ENCODE data around the gene HLCS.

The HLCS gene

DNA sequence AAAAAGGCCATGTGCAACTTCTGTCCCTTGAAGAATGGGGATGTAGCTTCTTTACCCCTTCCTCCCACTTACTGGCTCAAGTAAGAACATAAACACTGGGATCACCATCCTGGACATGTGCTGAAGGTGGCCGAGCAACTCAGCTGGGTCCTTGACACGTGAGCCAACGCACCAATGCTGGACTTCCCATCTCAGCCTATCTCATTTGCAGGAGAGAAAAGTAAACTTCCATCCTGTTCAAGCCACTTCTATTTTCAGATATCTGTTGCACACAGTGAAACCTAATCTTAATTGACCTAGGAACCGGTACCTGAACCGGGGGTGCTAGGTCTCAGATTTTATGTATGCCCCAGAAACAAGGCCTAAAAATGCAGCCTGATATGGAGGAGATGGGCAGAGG is 75.3 kb downstream of the HLCS start:
- Histone ChIP-seq H3F3A (ENCODE audit: low read depth) (no peaks in the 10 kb centered on the region), H3K9me3 (ENCODE audit: insufficient read depth, low read depth, low read length) (no peaks in the 10 kb centered on the region), H3K9ac (ENCODE audit: low read depth, low read length, poor library complexity, severe bottlenecking) (no peak overlapping the region), H3K79me2 (ENCODE audit: insufficient read depth, low read length) (no peaks in the 10 kb centered on the region), H3K27me3 (ENCODE audit: insufficient read depth, low read length, poor library complexity, severe bottlenecking) (no peaks in the 10 kb centered on the region), H3K4me3 (ENCODE audit: low read length, poor library complexity, severe bottlenecking) (no peak overlapping the region), H3K36me3 (ENCODE audit: insufficient read depth, low read length) (peaks cover 19% of the 10 kb centered on the region; the same call in 1 of the 2 replicates), H2AFZ (ENCODE audit: low read length) (no peak overlapping the region), H3K4me1 (ENCODE audit: insufficient read depth, low read length, poor library complexity, severe bottlenecking) (peaks cover 4% of the 10 kb centered on the region), H3K9me2 (replicated peaks; ENCODE audit: low read depth, low read length) (no peaks in the 10 kb centered on the region), H3K4me2 (ENCODE audit: low read depth, low read length, poor library complexity, severe bottlenecking) (no peak overlapping the region), H4K20me1 (ENCODE audit: insufficient read depth, low read length, poor library complexity, severe bottlenecking) (no peaks in the 10 kb centered on the region)
- TF ChIP-seq, protein P1, sequence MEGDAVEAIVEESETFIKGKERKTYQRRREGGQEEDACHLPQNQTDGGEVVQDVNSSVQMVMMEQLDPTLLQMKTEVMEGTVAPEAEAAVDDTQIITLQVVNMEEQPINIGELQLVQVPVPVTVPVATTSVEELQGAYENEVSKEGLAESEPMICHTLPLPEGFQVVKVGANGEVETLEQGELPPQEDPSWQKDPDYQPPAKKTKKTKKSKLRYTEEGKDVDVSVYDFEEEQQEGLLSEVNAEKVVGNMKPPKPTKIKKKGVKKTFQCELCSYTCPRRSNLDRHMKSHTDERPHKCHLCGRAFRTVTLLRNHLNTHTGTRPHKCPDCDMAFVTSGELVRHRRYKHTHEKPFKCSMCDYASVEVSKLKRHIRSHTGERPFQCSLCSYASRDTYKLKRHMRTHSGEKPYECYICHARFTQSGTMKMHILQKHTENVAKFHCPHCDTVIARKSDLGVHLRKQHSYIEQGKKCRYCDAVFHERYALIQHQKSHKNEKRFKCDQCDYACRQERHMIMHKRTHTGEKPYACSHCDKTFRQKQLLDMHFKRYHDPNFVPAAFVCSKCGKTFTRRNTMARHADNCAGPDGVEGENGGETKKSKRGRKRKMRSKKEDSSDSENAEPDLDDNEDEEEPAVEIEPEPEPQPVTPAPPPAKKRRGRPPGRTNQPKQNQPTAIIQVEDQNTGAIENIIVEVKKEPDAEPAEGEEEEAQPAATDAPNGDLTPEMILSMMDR (conservative IDR thresholded peaks at IDR 0.05; ENCODE audit: low read length), result no peak
- TF ChIP-seq EZH2phosphoT487 (IDR thresholded peaks at IDR 0.05; ENCODE audit: borderline replicate concordance), result no peak

DNA sequence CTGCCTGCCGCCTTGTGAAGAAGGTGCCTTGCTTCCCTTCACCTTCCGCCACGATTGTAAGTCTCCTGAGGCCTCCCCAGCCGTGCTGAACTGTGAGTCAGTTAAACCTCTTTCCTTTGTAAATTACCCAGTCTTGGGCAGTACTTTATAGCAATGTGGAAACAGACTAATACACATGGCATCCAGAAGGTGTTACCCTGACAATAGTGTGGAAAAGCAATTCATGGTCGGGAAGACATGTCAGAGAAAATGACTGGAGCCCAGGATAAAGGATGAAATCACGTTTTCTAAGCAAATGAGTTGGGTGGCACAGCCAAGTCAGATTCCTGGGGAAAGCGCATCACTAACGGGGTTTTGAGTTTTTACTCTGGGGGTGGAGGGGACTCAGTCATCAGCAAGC is 76.4 kb downstream of the HLCS start:
- Histone ChIP-seq H3K9ac (ENCODE audit: low read depth, low read length, poor library complexity, severe bottlenecking) (no peak overlapping the region), H3K4me3 (ENCODE audit: low read length, poor library complexity, severe bottlenecking) (no peak overlapping the region), H3K36me3 (ENCODE audit: insufficient read depth, low read length) (peaks cover 15% of the 10 kb centered on the region; the same call in 1 of the 2 replicates), H3K9me3 (ENCODE audit: insufficient read depth, low read depth, low read length) (no peaks in the 10 kb centered on the region), H3F3A (ENCODE audit: low read depth) (no peaks in the 10 kb centered on the region), H3K4me1 (ENCODE audit: insufficient read depth, low read length, poor library complexity, severe bottlenecking) (peaks cover 4% of the 10 kb centered on the region), H3K27me3 (ENCODE audit: insufficient read depth, low read length, poor library complexity, severe bottlenecking) (no peaks in the 10 kb centered on the region), H2AFZ (ENCODE audit: low read length) (no peak overlapping the region), H3K4me2 (ENCODE audit: low read depth, low read length, poor library complexity, severe bottlenecking) (no peak overlapping the region), H3K79me2 (ENCODE audit: insufficient read depth, low read length) (no peaks in the 10 kb centered on the region), H3K9me2 (replicated peaks; ENCODE audit: low read depth, low read length) (no peaks in the 10 kb centered on the region), H4K20me1 (ENCODE audit: insufficient read depth, low read length, poor library complexity, severe bottlenecking) (no peaks in the 10 kb centered on the region)
- TF ChIP-seq, protein P1 (conservative IDR thresholded peaks at IDR 0.05; ENCODE audit: low read length), result no peak
- no peak for TF ChIP-seq EZH2phosphoT487 (IDR thresholded peaks at IDR 0.05; ENCODE audit: borderline replicate concordance)

DNA sequence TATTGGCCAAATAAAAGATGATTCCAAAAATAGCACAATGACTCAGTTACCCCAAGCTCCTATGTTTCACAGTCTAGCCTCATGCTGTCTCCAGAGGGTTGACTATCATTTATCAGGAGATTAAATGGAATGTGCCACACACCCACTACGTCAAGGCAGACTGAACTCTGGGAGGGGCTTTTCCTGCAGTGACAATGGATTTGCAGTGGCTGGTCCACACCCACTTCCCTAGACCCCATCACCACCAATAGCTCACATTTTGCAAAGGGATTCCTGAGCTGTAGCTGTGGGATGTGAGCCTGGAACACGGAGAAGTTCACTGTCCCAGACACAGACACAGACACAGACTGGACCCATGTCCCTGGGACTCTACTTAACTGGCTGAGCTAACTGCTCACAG is 77.1 kb downstream of the HLCS start:
- Histone ChIP-seq H2AFZ (ENCODE audit: low read length) (no peak overlapping the region), H3K9me2 (replicated peaks; ENCODE audit: low read depth, low read length) (no peaks in the 10 kb centered on the region), H3K4me1 (ENCODE audit: insufficient read depth, low read length, poor library complexity, severe bottlenecking) (peaks cover 4% of the 10 kb centered on the region), H3K27me3 (ENCODE audit: insufficient read depth, low read length, poor library complexity, severe bottlenecking) (no peaks in the 10 kb centered on the region), H3K9ac (ENCODE audit: low read depth, low read length, poor library complexity, severe bottlenecking) (no peak overlapping the region), H3K4me3 (ENCODE audit: low read length, poor library complexity, severe bottlenecking) (no peak overlapping the region), H3K79me2 (ENCODE audit: insufficient read depth, low read length) (no peaks in the 10 kb centered on the region), H3K36me3 (ENCODE audit: insufficient read depth, low read length) (peaks cover 11% of the 10 kb centered on the region; the same call in 1 of the 2 replicates), H3K9me3 (ENCODE audit: insufficient read depth, low read depth, low read length) (no peaks in the 10 kb centered on the region), H3F3A (ENCODE audit: low read depth) (no peaks in the 10 kb centered on the region), H3K4me2 (ENCODE audit: low read depth, low read length, poor library complexity, severe bottlenecking) (no peak overlapping the region), H4K20me1 (ENCODE audit: insufficient read depth, low read length, poor library complexity, severe bottlenecking) (no peaks in the 10 kb centered on the region)
- TF ChIP-seq EZH2phosphoT487 (IDR thresholded peaks at IDR 0.05; ENCODE audit: borderline replicate concordance), result no peak
- TF ChIP-seq, protein P1 (conservative IDR thresholded peaks at IDR 0.05; ENCODE audit: low read length), result no peak

All from Loucy (cell line).